PC-9 (cell line): Measurements from ENCODE around the gene SMARCA5.

Source experiments
- CTCF ChIP-seq: fragments of 200-600 bp; sonication (generic); conservative IDR thresholded peaks from 2 replicates; pipeline ENCODE4 v1.6.1; 2017; ENCODE audit warnings: mixed run types, antibody characterized with exemption, mild to moderate bottlenecking, moderate library complexity
- EZH2 ChIP-seq: fragments of 200-600 bp; sonication (generic); IDR thresholded peaks from 2 replicates; pipeline ENCODE4 v1.8.0; 2017; ENCODE audit warnings: antibody characterized with exemption, low read depth

GRCh38 chr4:143539670-143540023 is 26.1 kb downstream of the SMARCA5 start:
- TF ChIP-seq CTCF = no peak
- no peak for TF ChIP-seq EZH2
